HepG2 (cell line): ENCODE measurements around the gene KDM2B. TPM values are rescaled to one million over a fixed set of nuclear protein-coding genes. Genes with fewer than 3 reads are reported as not detected.

Source experiments
- ADNP ChIP-seq: sonication (generic); formaldehyde crosslinking; IDR thresholded peaks from 2 replicates; pipeline ENCODE4 v1.4.0; 2020; ENCODE audit warnings: missing genetic modification reagents
- JUN ChIP-seq: sonication (generic); formaldehyde crosslinking; IDR thresholded peaks from 2 replicates; pipeline ENCODE4 v1.4.0; 2020; ENCODE audit warnings: mild to moderate bottlenecking, missing genetic modification reagents
- JUNB ChIP-seq: sonication (generic); formaldehyde crosslinking; IDR thresholded peaks from 2 replicates; pipeline ENCODE4 v1.8.0; 2022; ENCODE audit warnings: missing genetic modification reagents, mild to moderate bottlenecking, borderline replicate concordance
- MYPOP ChIP-seq: sonication (generic); formaldehyde crosslinking; IDR thresholded peaks from 2 replicates; pipeline ENCODE4 v1.8.1; 2023; ENCODE audit warnings: mild to moderate bottlenecking, moderate library complexity, missing genetic modification reagents
- POGZ ChIP-seq: sonication (generic); formaldehyde crosslinking; IDR thresholded peaks from 2 replicates; pipeline ENCODE4 v1.4.0; 2020; ENCODE audit warnings: mild to moderate bottlenecking, missing genetic modification reagents
- SAFB2 ChIP-seq: sonication (generic); formaldehyde crosslinking; IDR thresholded peaks from 2 replicates; pipeline ENCODE4 v1.5.1; 2020; ENCODE audit warnings: missing genetic modification reagents, low read depth, mild to moderate bottlenecking, borderline replicate concordance
- TBX2 ChIP-seq: sonication (generic); formaldehyde crosslinking; IDR thresholded peaks from 2 replicates; pipeline ENCODE4 v1.5.0; 2020; ENCODE audit warnings: missing genetic modification reagents, mild to moderate bottlenecking, borderline replicate concordance
- THYN1 ChIP-seq: sonication (generic); formaldehyde crosslinking; IDR thresholded peaks from 2 replicates; pipeline ENCODE4 v1.8.1; 2023; ENCODE audit warnings: low read depth, mild to moderate bottlenecking, moderate library complexity, missing genetic modification reagents, borderline replicate concordance
- ZBTB40 ChIP-seq, 2 experiments: fragments of 450-650 bp in 1 of 2; sonication (generic) in 1 of 2; formaldehyde crosslinking in 1 of 2; IDR thresholded peaks; 2 replicates each; pipeline versions ENCODE4 v1.6.1 to v1.8.0; 2016 to 2022; ENCODE audit warnings: antibody characterized with exemption in 1 of 2, mild to moderate bottlenecking in 1 of 2, missing genetic modification reagents in 1 of 2
- ZNF142 ChIP-seq: sonication (generic); formaldehyde crosslinking; IDR thresholded peaks from 2 replicates; pipeline ENCODE4 v1.4.0; 2020; ENCODE audit warnings: missing genetic modification reagents
- ZNF773 ChIP-seq: sonication (generic); formaldehyde crosslinking; IDR thresholded peaks from 2 replicates; pipeline ENCODE4 v1.4.0; 2020; ENCODE audit warnings: missing genetic modification reagents, borderline replicate concordance
- polyA plus RNA-seq, 8 experiments: library from polyadenylated mRNA; depleted of rRNA in 3 of 8; stranded (reverse) in 7 of 8; unstranded in 1 of 8; fragments of >200 nt; fragmentation: Illumina TruSeq in 4 of 8; extraction: Trizol in 4 of 8; gene quantifications; 2 replicates each; pipeline versions ENCODE4 v1.2.1 to v1.2.3, GENCODE V29; 2011 to 2016; ENCODE audit warnings: low read depth in 4 of 8, missing spikeins in 1 of 8, mixed read lengths in 1 of 8; ENCODE audit not compliant: insufficient read depth in 1 of 8
- total RNA-seq, 5 experiments: library from RNA; depleted of rRNA; stranded (reverse); fragments of >200 nt; fragmentation: Illumina TruSeq; extraction: Trizol; gene quantifications; 2 replicates each; pipeline ENCODE4 v1.2.3, GENCODE V29; 2016; ENCODE audit warnings: low read depth in 1 of 5

KDM2B gene
- total and polyA plus RNA-seq, 2 of the 13 experiments (the other 11 are each of a cell fraction or from before 2014, with no cell fraction given): 17.5 to 26.1 TPM

GRCh38 chr12:121626087-121626852 is 45.4 kb upstream of the KDM2B start, which contains the start of gene ORAI1 (continued):
- TF ChIP-seq ZNF142 (CRISPR knock-in tag) (peak; percentile 81; the same call in 1 of the 2 replicates), THYN1 (CRISPR knock-in tag) (0 out of 2 replicates have a peak, but pooled peaks have one; percentile 46), JUN (no peak; the same call in 1 of the 2 replicates), ADNP (CRISPR knock-in tag) (no peak), SAFB2 (CRISPR knock-in tag) (peak; percentile 12), POGZ (CRISPR knock-in tag) (no peak), JUNB (CRISPR knock-in tag) (no peak), TBX2 (CRISPR knock-in tag) (peak; percentile 90), MYPOP (CRISPR knock-in tag) (peak; percentile 36; the same call in 1 of the 2 replicates), ZBTB40 (IDR thresholded peaks at IDR 0.05) (no peak), ZBTB40 (CRISPR knock-in tag; IDR thresholded peaks at IDR 0.05) (no peak; the same call in 1 of the 2 replicates), ZNF773 (CRISPR knock-in tag) (no peak)
